ENCODE results near the gene NMNAT2.

The NMNAT2 gene

GRCh38 chr1:183218027-183218618, 200.1 kb downstream of the NMNAT2 start:
- no peak for DNase-seq (ENCODE audit: low read depth in 4 of 4, low spot score in 1 of 4)

GRCh38 chr1:183215936-183216335, 202.2 kb downstream of the NMNAT2 start:
- DNase-seq (ENCODE audit: low read depth in 4 of 4, low spot score in 1 of 4), result no peak

- DNase-seq (ENCODE audit: low read depth in 4 of 4, low spot score in 1 of 4), result no peak
Observed at GRCh38 chr1:183215076-183215720, 203.0 kb downstream of the NMNAT2 start.

- no peak for DNase-seq (ENCODE audit: low read depth in 4 of 4, low spot score in 1 of 4)
Observed at GRCh38 chr1:183214021-183214970, 203.9 kb downstream of the NMNAT2 start.

GRCh38 chr1:183212870-183213269, 205.3 kb downstream of the NMNAT2 start:
- no peak for DNase-seq (ENCODE audit: low read depth in 4 of 4, low spot score in 1 of 4)

- no peak for DNase-seq (ENCODE audit: low read depth in 4 of 4, low spot score in 1 of 4)
Observed at GRCh38 chr1:183210681-183211080, 207.5 kb downstream of the NMNAT2 start.

- DNase-seq (ENCODE audit: low read depth in 4 of 4, low spot score in 1 of 4), result no peak
Observed at GRCh38 chr1:183209533-183210158, 208.5 kb downstream of the NMNAT2 start.

- DNase-seq (ENCODE audit: low read depth in 4 of 4, low spot score in 1 of 4), result no peak
Observed at GRCh38 chr1:183206538-183207122, 211.6 kb downstream of the NMNAT2 start.

GRCh38 chr1:183205196-183205781, 212.9 kb downstream of the NMNAT2 start:
- DNase-seq (ENCODE audit: low read depth in 4 of 4, low spot score in 1 of 4), result no peak

GRCh38 chr1:183203094-183203493, 215.1 kb downstream of the NMNAT2 start:
- DNase-seq (ENCODE audit: low read depth in 4 of 4, low spot score in 1 of 4), result no peak

- no peak for DNase-seq (ENCODE audit: low read depth in 4 of 4, low spot score in 1 of 4)
Observed at GRCh38 chr1:183200451-183200850, 217.7 kb downstream of the NMNAT2 start.

GRCh38 chr1:183199304-183199703, 218.9 kb downstream of the NMNAT2 start:
- DNase-seq (ENCODE audit: low read depth in 4 of 4, low spot score in 1 of 4), result no peak

- no peak for DNase-seq (ENCODE audit: low read depth in 4 of 4, low spot score in 1 of 4)
Observed at GRCh38 chr1:183198463-183198862, 219.7 kb downstream of the NMNAT2 start.
